Measurements from ENCODE around the gene SYCP3.

Gene SYCP3

GRCh38 chr12:101680240-101680639, 59.0 kb downstream of the SYCP3 start:
- TF ChIP-seq ZFX (IDR thresholded peaks at IDR 0.05) (no peak), CTCF (conservative IDR thresholded peaks at IDR 0.05) (no peak)

More at GRCh38 chr12:101680240-101680639, 59.0 kb downstream of the SYCP3 start:
- H3K27ac ChIP-seq: no peak overlapping the region

All from C4-2B (cell line).